ENCODE results near the gene NUDT14.

Gene NUDT14

GRCh38 chr14:105159344-105159743 lies 21.8 kb downstream of the NUDT14 start:
- no peak for DNase-seq (ENCODE audit: low read depth)

GRCh38 chr14:105158794-105159193 lies 22.3 kb downstream of the NUDT14 start:
- DNase-seq (ENCODE audit: low read depth), result no peak

DNA sequence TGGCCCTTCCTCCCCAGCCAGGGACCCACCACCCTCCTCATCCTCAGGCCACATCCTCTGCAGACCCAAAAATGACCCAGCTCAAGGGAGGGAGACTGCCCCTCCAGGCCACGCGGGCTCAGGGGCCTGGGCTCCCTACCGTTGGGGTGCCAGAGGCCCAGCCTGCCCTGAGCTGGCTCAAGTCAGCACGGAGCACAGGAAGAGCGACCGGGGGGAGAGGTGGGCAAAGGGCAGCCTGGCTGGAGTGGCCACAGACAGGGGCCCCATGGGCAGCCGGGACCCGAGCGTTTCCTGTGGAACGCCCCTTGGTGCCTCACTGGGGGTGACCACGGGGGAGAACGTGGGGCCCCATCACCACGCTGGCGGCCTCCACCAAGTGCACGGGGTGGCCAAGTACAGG lies 23.2 kb downstream of the NUDT14 start:
- DNase-seq (ENCODE audit: low read depth), result no peak

- DNase-seq (ENCODE audit: low read depth), result no peak
Measured at GRCh38 chr14:105156414-105157375, 24.4 kb downstream of the NUDT14 start.

DNA sequence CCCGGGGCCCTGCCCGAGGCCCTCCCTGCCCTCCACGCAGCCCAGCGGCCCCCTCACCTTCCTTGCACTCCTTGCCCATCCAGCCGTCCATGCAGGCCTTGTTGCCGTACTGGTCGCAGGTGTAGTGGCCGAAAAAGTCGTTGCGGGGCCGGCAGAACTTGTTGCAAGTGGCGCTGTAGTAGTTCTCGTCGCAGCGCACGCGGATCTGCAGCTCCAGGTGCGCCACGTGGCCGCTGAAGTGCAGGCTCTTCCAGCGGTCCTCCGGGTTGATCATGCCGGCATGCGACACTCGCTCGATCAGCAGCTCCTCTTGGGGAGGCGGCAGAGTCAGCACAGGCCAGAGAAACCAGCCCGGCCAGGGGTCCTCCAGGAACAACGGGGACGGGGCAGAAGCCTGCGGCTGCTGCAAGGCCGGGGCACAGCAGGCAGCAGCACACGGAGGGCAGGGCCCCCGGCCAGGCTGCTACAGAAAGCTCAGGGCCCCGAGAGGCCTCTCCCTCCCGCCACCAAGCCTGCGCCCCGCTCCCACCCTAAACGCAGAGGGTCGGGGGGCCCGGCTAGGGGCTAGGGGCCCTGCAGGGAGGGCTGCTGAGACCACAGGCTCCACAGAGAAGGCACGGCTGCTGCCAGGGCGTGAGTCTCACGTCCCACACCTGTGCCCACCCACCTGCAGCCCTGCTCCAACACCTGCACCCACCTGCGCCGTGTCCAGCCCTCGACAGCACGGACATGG lies 25.3 kb downstream of the NUDT14 start:
- no peak for DNase-seq (ENCODE audit: low read depth)

GRCh38 chr14:105155071-105155651 lies 26.0 kb downstream of the NUDT14 start:
- DNase-seq (ENCODE audit: low read depth), result no peak

- no peak for DNase-seq (ENCODE audit: low read depth)
Measured at GRCh38 chr14:105154476-105154871, 26.6 kb downstream of the NUDT14 start.

DNA sequence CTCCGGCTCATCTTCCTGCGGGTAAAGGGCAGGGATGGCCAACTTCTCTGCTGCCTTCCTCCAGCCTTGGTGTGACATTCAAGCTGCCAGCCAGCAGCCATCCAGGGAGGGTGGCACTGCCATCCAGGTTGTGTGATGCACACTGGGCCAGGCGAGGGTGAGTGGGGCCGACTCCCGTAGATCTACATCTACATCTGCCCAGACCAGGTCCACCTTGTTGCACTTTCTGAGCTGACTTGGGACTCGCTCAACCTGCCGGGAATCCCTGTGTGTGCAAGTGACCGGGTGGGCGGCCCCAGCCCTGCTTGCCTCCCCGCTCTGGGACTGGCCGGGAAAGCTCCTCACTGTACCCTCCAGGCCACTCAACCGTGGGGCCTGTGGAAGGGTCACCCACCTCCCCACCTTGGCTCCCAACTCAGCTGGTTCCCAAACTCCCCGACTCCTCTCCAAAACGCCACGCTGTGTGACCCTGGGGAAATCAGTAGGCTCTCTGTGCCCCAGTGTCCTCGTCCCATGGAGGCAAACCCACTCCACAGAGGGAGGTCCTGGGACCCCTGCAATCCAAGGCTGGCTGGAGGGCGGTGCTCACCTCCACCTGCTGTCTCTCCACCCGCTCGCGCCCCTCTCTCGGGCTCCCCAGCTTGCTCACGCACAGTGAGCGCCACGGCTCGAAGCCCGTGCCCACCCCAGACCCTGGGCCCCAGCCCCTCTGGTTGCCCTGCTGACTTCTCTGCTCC lies 27.2 kb downstream of the NUDT14 start:
- DNase-seq (ENCODE audit: low read depth), result no peak

DNA sequence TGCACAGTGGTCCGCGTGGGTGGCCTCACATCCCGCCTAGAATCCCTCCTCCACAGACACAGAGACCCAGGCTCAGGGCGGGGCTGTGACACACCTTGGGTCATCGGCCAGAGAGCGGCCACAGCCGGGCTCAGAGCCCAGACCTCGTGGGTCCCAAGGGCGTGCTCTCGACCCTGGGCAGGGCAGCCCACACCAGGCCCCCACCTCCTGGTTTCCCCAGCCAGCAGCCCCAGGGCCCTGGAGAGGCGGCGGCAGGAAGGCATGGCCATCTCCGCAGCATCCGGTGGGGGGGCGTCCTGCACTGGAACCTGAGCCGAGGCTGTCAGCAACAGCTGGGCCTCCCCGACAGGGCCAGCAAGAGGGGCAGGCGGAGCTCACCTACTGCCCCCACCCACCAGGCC lies 27.8 kb downstream of the NUDT14 start:
- DNase-seq (ENCODE audit: low read depth), result no peak

- DNase-seq (ENCODE audit: low read depth), result no peak
Measured at GRCh38 chr14:105152794-105153241, 28.3 kb downstream of the NUDT14 start.

- no peak for DNase-seq (ENCODE audit: low read depth)
Measured at GRCh38 chr14:105151838-105152793, 29.0 kb downstream of the NUDT14 start.

- DNase-seq (ENCODE audit: low read depth), result no peak
Measured at GRCh38 chr14:105151084-105151837, 29.9 kb downstream of the NUDT14 start.

- no peak for DNase-seq (ENCODE audit: low read depth)
Measured at GRCh38 chr14:105150368-105151083, 30.6 kb downstream of the NUDT14 start.

- DNase-seq (ENCODE audit: low read depth), result no peak
Measured at GRCh38 chr14:105150026-105150367, 31.1 kb downstream of the NUDT14 start.

DNA sequence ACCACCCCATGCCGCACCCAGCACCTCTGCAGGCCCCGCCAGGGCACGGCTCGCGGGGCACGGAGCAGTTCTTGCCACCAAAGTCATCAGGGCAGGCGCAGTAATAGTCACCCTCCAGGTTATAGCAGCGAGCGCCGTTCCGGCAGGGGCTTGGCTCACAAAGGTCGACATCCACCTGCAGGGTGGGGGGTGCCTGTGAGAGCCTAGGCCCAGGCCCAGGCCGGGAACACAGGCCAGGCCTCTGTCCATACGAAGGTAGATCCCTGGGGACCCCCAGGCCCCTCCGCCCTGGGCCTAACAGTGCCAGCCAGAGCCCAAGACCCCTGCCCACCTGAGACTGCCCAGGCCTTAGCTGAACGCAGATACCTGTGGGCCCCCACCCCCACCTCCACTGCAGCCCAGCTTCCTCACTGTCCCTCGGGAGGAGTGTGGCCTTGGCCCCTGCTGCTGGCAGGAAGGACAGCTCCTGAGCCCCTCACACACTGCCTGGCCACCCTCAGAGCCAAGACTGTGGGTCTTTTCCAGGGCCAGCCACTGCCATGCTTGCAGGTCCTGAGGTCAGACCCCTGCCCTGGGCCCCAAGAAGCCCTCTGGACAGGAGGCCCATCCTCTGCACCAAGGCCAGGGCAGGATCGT lies 31.8 kb downstream of the NUDT14 start:
- no peak for DNase-seq (ENCODE audit: low read depth)

DNA sequence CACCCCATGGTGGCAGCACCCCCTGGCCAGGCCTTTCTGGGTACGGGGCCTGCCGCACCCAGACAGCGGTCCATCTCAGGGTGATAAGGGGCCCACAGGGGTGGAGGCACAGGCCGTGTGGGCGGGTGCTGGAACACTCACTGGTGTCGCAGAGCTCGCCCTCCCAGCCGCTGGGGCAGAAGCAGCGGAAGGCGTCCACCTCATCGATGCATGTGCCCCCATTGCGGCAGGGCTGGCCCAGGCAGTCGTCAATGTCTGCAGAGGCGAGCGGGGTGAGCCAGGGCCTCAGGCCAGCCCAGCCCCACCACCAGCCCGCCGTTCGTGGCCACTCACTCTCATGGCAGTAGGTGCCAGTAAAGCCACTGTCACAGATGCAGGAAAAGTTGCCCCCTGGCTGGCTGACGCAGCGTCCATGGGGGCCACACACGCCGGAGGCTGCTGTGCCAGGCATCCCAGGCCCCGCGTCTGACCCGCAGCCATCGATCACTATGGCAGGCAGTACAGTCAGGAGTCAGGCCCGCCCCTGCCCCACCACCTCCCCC lies 32.4 kb downstream of the NUDT14 start:
- no peak for DNase-seq (ENCODE audit: low read depth)

DNA sequence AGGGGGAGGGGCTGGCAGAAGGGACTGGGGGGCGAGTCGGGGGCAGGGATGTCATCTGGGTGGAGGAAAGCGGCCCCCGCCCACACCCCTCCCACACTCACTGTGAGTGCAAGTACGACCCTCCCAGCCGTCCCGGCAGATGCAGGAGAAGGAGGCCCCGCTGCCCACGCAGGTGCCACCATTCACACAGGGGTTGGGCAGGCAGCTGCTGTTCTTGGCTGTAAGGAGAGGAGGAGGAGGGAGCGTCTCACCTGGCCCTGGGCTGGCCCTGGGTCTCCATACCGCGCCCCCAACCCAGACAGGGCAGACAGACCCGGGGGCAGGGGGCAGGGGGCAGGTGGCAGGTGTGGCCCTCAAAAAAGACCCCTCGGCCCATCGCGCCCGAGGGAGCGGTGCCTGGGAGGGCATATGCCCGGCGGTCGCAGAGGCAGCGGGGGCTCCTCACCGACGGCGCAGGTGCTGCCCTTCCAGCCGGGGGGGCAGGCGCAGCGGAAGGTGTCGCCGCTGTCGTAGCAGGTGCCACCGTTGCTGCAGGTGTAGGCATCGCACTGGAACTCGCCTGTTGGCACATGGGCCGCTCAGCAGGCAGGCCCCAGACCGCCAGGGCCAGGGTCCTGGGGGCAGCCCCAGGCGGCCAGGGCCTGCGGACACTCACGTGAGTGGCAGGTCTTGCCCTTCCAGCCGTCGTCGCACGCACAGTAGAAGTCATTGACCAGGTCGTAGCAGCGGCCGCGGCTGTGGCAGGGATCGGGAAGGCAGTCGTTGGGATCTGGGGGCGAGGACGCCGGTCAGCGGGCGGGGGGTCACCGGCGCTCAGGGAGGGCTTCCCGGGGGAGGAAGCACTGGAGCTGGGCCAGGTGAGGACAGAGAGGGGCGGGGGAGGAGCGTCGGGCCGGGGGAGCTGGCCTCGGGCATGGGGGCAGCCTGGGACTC lies 33.2 kb downstream of the NUDT14 start:
- DNase-seq (ENCODE audit: low read depth), result no peak

Data from iris pigment epithelial cell (primary cell).